SK-N-SH (cell line): ENCODE results near the gene MLF2. TPM values are rescaled to one million over a fixed set of nuclear protein-coding genes. Genes with fewer than 3 reads are reported as not detected.

Experiments
- CTCF ChIA-PET: fragments of 300-600, 350-600 bp; formaldehyde crosslinking; extraction: SDS; loops from one replicate; lab custom pipeline; 2021; lab: Yijun Ruan, JAX
- POLR2A ChIA-PET: fragments of 350-600 bp; sonication (Branson Sonifier 250); formaldehyde crosslinking; extraction: SDS; loops from one replicate; lab custom pipeline; 2020; ENCODE audit warnings: antibody characterized with exemption, inconsistent platforms; lab: Yijun Ruan, JAX
- DNase-seq: peaks from one replicate; pipeline ENCODE4 v3.0.0; 2012
- H2AFZ ChIP-seq: fragments of 200-600 bp; sonication (generic); 2 replicates; pipeline ENCODE4 v1.8.1; 2016; ENCODE audit warnings: antibody characterized with exemption, mild to moderate bottlenecking, low read depth
- H3F3A ChIP-seq: fragments of 200-600 bp; sonication (generic); replicated peaks from 2 replicates; pipeline ENCODE3; 2016; ENCODE audit warnings: antibody characterized with exemption, mild to moderate bottlenecking; ENCODE audit not compliant: insufficient read depth
- H3K27ac ChIP-seq, 2 experiments: fragments of 200-500 bp in 1 of 2; fragments of 200-600 bp in 1 of 2; sonication (Bioruptor generic) in 1 of 2; sonication (generic), shearing (Covaris generic) in 1 of 2; 2 replicates each; pipeline versions ENCODE4 v1.5.1 to v1.6.1; 2014 to 2016; ENCODE audit warnings: low read depth in 2 of 2, inconsistent platforms in 1 of 2, low read length in 1 of 2, mild to moderate bottlenecking in 1 of 2, mixed read lengths in 1 of 2
- H3K27me3 ChIP-seq: fragments of 200-600 bp; sonication (generic), shearing (Covaris generic); 2 replicates; pipeline ENCODE4 v1.6.1; 2016; ENCODE audit warnings: mixed run types; ENCODE audit not compliant: insufficient read depth
- H3K36me3 ChIP-seq, 2 experiments: fragments of 200-500 bp in 1 of 2; fragments of 200-600 bp in 1 of 2; sonication (Bioruptor generic) in 1 of 2; sonication (generic) in 1 of 2; replicated peaks in 1 of 2; 2 replicates each; pipeline versions ENCODE3 to v1.5.1; 2014 to 2016; ENCODE audit warnings: low read length in 1 of 2, mild to moderate bottlenecking in 1 of 2; ENCODE audit not compliant: insufficient read depth in 2 of 2, control insufficient read depth in 1 of 2
- H3K4me1 ChIP-seq, 2 experiments: fragments of 200-500 bp in 1 of 2; fragments of 200-600 bp in 1 of 2; sonication (Bioruptor generic) in 1 of 2; sonication (generic), shearing (Covaris generic) in 1 of 2; 2 replicates each; pipeline versions ENCODE4 v1.5.1 to v1.6.1; 2014 to 2016; ENCODE audit warnings: low read depth in 1 of 2, low read length in 1 of 2, mixed run types in 1 of 2; ENCODE audit not compliant: insufficient read depth in 2 of 2, control insufficient read depth in 1 of 2
- H3K4me2 ChIP-seq: fragments of 200-600 bp; sonication (generic), shearing (Covaris generic); 2 replicates; pipeline ENCODE4 v1.6.1; 2017; ENCODE audit warnings: mixed run types
- H3K4me3 ChIP-seq, 2 experiments: fragments of 200-500 bp in 1 of 2; fragments of 200-600 bp in 1 of 2; sonication (Bioruptor generic) in 1 of 2; sonication (generic), shearing (Covaris generic) in 1 of 2; 2 replicates each; pipeline versions ENCODE4 v1.5.1 to v1.8.1; 2014 to 2016; ENCODE audit warnings: low read depth in 2 of 2, inconsistent platforms in 1 of 2, low read length in 1 of 2, mild to moderate bottlenecking in 1 of 2, mixed read lengths in 1 of 2, moderate library complexity in 1 of 2
- H3K79me2 ChIP-seq: fragments of 200-600 bp; sonication (generic); 2 replicates; pipeline ENCODE4 v1.8.1; 2017; ENCODE audit warnings: mild to moderate bottlenecking; ENCODE audit not compliant: insufficient read depth
- H3K9ac ChIP-seq: fragments of 200-600 bp; sonication (generic); 2 replicates; pipeline ENCODE4 v1.6.1; 2017; ENCODE audit warnings: mixed run types
- H3K9me2 ChIP-seq: fragments of 200-600 bp; sonication (generic); 2 replicates; pipeline ENCODE4 v1.6.1; 2017; ENCODE audit warnings: mixed run types
- H3K9me3 ChIP-seq: fragments of 200-600 bp; sonication (generic); 2 replicates; pipeline ENCODE4 v1.6.1; 2017; ENCODE audit warnings: mixed run types, mild to moderate bottlenecking, moderate library complexity
- H4K20me1 ChIP-seq: fragments of 200-600 bp; sonication (generic); 2 replicates; pipeline ENCODE4 v1.6.1; 2017; ENCODE audit warnings: mild to moderate bottlenecking, mixed run types; ENCODE audit not compliant: insufficient read depth
- CHD2 ChIP-seq: fragments of 150-350 bp; IDR thresholded peaks from 2 replicates; pipeline ENCODE4 v1.6.1; 2018; ENCODE audit warnings: low read length; ENCODE audit not compliant: partially characterized antibody
- CTCF ChIP-seq: fragments of 200-600 bp; sonication (generic); IDR thresholded peaks from 2 replicates; pipeline ENCODE4 v1.6.1; 2017; ENCODE audit warnings: antibody characterized with exemption, mild to moderate bottlenecking, moderate library complexity
- FOXJ3 ChIP-seq: sonication (generic); formaldehyde crosslinking; IDR thresholded peaks from 2 replicates; pipeline ENCODE4 v1.5.1; 2020; ENCODE audit warnings: mild to moderate bottlenecking, missing genetic modification reagents
- IRF3 ChIP-seq: fragments of 150-350 bp; IDR thresholded peaks from 2 replicates; pipeline ENCODE4 v1.6.1; 2016; ENCODE audit warnings: mild to moderate bottlenecking, low read depth, low read length
- MAX ChIP-seq: IDR thresholded peaks from 2 replicates; pipeline ENCODE4 v1.4.0; 2012; ENCODE audit warnings: low read depth
- NFIC ChIP-seq: IDR thresholded peaks from 2 replicates; pipeline ENCODE4 v1.4.0; 2012; ENCODE audit warnings: borderline replicate concordance
- NRF1 ChIP-seq: IDR thresholded peaks from 2 replicates; pipeline ENCODE4 v1.6.1; 2012; ENCODE audit warnings: low read depth, mild to moderate bottlenecking, low read length
- POLR2AphosphoS5 ChIP-seq: IDR thresholded peaks from 2 replicates; pipeline ENCODE4 v1.6.1; 2012; ENCODE audit warnings: low read depth, low read length
- RCOR1 ChIP-seq: fragments of 150-350 bp; IDR thresholded peaks from 2 replicates; pipeline ENCODE4 v1.6.1; 2017; ENCODE audit warnings: antibody characterized with exemption, low read length
- RFX5 ChIP-seq: IDR thresholded peaks from 2 replicates; pipeline ENCODE4 v1.6.1; 2012; ENCODE audit warnings: mild to moderate bottlenecking, improper control_type of control experiment, low read length
- RXRA ChIP-seq: IDR thresholded peaks from 2 replicates; pipeline ENCODE4 v1.4.0; 2012; ENCODE audit warnings: low read depth, mild to moderate bottlenecking, borderline replicate concordance
- SIN3A ChIP-seq: IDR thresholded peaks from 2 replicates; pipeline ENCODE4 v1.6.1; 2012; ENCODE audit warnings: low read depth, mild to moderate bottlenecking, low read length, moderate library complexity, borderline replicate concordance
- TAF1 ChIP-seq: IDR thresholded peaks from 2 replicates; pipeline ENCODE4 v1.6.1; 2012; ENCODE audit warnings: low read depth, mild to moderate bottlenecking, low read length, moderate library complexity, borderline replicate concordance
- TCF12 ChIP-seq: IDR thresholded peaks from 2 replicates; pipeline ENCODE4 v1.4.0; 2012
- TEAD4 ChIP-seq: IDR thresholded peaks from 2 replicates; pipeline ENCODE4 v1.4.0; 2012; ENCODE audit warnings: mild to moderate bottlenecking, borderline replicate concordance; ENCODE audit not compliant: insufficient read depth
- USF2 ChIP-seq: fragments of 150-350 bp; IDR thresholded peaks from 2 replicates; pipeline ENCODE4 v1.6.1; 2017; ENCODE audit warnings: antibody characterized with exemption, low read length, low read depth, borderline replicate concordance
- ZBTB33 ChIP-seq: IDR thresholded peaks from 2 replicates; pipeline ENCODE4 v1.4.0; 2012; ENCODE audit warnings: low read depth, borderline replicate concordance
- WGBS: methylation state at CpG from one replicate; pipeline ENCODE4 v1.1.6; 2017; ENCODE audit warnings: low lambda C conversion rate; 5-methylcytosine and 5-hydroxymethylcytosine counted together
- polyA plus RNA-seq, 3 experiments: library from polyadenylated mRNA; depleted of rRNA; stranded (reverse); fragments of >200 nt; gene quantifications; 2 replicates each; pipeline ENCODE4 v1.2.3, GENCODE V29; 2012

The MLF2 gene
- polyA plus RNA-seq, 1 of the 3 experiments (the other 2 are of a cell fraction): 535 TPM

GRCh38 chr12:6754411-6754810, 1.5 kb upstream of the MLF2 start:
- no peak overlapping the region for H3K4me3 ChIP-seq
- peak overlapping the region; percentile 64; the same call in 1 of the 2 replicates for H3K4me2 ChIP-seq
- no peak for DNase-seq
- ChIA-PET POLR2A (interaction anchor here (1.3 to 4.8 kb wide), 12 partner anchors 9 to 141 kb away, joined by 3 to 89 read pairs (median 10); partner anchors contain the start of genes COPS7A, P3H3, PTMS and SPSB2), CTCF (interaction anchor here (0.7 to 12.7 kb wide), 26 partner anchors 8 to 224 kb away, joined by 3 to 343 read pairs (median 18); partner anchors contain the start of genes CDCA3, COPS7A, GPR162 and LAG3)
- no peaks in the 10 kb centered on the region for H3K9me3 ChIP-seq
- H3K27me3 ChIP-seq: no peaks in the 10 kb centered on the region
- peaks cover 4% of the 10 kb centered on the region for H3F3A ChIP-seq
- H3K9ac ChIP-seq: no peak overlapping the region
- peaks cover 23 to 25% of the 10 kb centered on the region in 2 experiments for H3K36me3 ChIP-seq
- peak overlapping the region; percentile 43 to 80; a peak in 3 of 4 replicates for H3K27ac ChIP-seq
- TF ChIP-seq IRF3 (no peak), USF2 (no peak), RFX5 (no peak), ZBTB33 (no peak), FOXJ3 (CRISPR knock-in tag) (no peak), NFIC (no peak), TCF12 (no peak), POLR2AphosphoS5 (no peak), SIN3A (no peak), MAX (no peak), RXRA (no peak), TEAD4 (no peak), RCOR1 (no peak), NRF1 (no peak), TAF1 (no peak), CHD2 (no peak), CTCF (no peak)
- H3K9me2 ChIP-seq: no peaks in the 10 kb centered on the region
- peak overlapping the region; percentile 41; the same call in 1 of the 2 replicates for H2AFZ ChIP-seq
- peaks cover 14 to 18% of the 10 kb centered on the region in 2 experiments for H3K4me1 ChIP-seq
- H4K20me1 ChIP-seq: peaks cover 12% of the 10 kb centered on the region
- 98% methylated on average over 2 of the region's 2 CpGs for WGBS
- H3K79me2 ChIP-seq: peaks cover 34% of the 10 kb centered on the region
